ENCODE measurements around the gene TIMP2. TPM values are rescaled to one million over a fixed set of nuclear protein-coding genes. Genes with fewer than 3 reads are reported as not detected.
A peak's percentile ranks its signal among the peaks of the same experiment; 100 is the strongest.

TIMP2 gene
- total RNA-seq, 4 donors from 2014 or later: 20.4 to 28.7 (median 27.0) TPM

DNA sequence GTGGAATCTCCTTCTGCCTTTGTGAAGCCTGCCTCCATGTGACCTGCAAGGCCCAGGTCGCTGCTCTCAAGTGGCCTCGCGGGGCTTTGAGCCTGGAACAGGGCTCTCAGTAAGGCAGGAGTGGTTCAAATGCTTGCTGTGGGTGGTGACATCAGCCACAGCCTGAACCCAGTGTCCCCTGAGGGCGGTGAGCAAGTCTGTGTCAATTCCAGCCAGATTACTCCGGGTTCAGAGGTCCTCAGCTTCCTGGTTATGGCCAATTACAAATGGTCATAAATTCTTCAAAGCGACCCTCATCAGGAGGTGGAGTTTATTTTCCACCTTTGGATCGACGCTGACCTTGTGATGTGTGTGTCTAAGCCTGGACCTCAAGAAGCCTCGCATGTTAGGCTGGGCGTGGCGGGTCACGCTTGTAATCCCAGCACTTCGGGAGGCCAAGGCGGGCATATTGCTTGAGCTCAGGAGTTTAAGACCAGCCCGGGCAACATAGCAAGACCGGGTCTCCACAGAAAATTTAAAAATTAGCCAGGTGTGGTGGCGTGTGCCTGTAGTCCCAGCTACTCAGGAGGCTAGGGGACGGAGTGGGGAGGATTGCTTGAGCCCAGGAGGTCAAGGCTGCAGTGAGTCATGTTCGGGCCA, 37.3 kb upstream of the TIMP2 start:
- Histone ChIP-seq H3K4me3 (no peak overlapping the region), H3K27me3 (no peaks in the 10 kb centered on the region), H3K9me3 (no peaks in the 10 kb centered on the region), H3K36me3 (no peaks in the 10 kb centered on the region), H3K4me1 (no peaks in the 10 kb centered on the region), H3K27ac (no peak overlapping the region)
- no peak for TF ChIP-seq CTCF (IDR thresholded peaks at IDR 0.05 in 4 of 5, conservative IDR thresholded peaks at IDR 0.05 in 1 of 5)
- TF ChIP-seq POLR2A (IDR thresholded peaks at IDR 0.05): no peak
- intact Hi-C loops (cut with DNase I; ENCODE audit: low total_unique reads) (no loop called here), in situ Hi-C loops (cut with MboI; ENCODE audit: low sequenced_read_pairs in 4 of 4) (no loop called here)
- no peak for DNase-seq
- no peak for ATAC-seq

GRCh38 chr17:78961571-78961970, 36.4 kb upstream of the TIMP2 start:
- Histone ChIP-seq H3K9me3 (no peaks in the 10 kb centered on the region), H3K27ac (no peak overlapping the region), H3K36me3 (no peaks in the 10 kb centered on the region), H3K4me1 (no peaks in the 10 kb centered on the region), H3K27me3 (no peaks in the 10 kb centered on the region), H3K4me3 (no peak overlapping the region)
- DNase-seq (no peak), ATAC-seq (no peak)
- TF ChIP-seq POLR2A (IDR thresholded peaks at IDR 0.05): no peak
- no peak for TF ChIP-seq CTCF (IDR thresholded peaks at IDR 0.05 in 4 of 5, conservative IDR thresholded peaks at IDR 0.05 in 1 of 5)
- intact Hi-C loops (cut with DNase I; ENCODE audit: low total_unique reads): no loop called here
- in situ Hi-C loops (cut with MboI; ENCODE audit: low sequenced_read_pairs in 4 of 4): no loop called here

DNA sequence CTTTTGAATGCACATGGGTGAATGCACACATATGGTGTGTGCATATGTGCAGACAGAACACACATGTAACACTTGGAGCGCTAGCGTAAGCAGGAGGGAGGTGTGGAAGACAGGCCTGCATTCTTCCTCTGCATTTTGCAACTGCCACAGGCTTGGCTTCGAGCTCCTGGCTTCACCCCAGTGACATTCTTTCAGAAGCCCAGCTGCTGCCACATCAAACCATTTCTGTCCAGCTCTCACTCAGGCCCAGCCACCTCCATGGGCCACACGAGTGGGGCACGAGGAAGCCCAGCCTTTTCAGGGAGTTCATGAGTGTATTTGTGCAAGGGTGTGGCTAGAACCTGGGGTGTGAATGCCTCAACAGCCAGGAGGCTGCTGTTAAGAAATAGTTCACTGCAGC, 35.7 kb upstream of the TIMP2 start:
- peak; percentile 44 to 71 for DNase-seq

DNA sequence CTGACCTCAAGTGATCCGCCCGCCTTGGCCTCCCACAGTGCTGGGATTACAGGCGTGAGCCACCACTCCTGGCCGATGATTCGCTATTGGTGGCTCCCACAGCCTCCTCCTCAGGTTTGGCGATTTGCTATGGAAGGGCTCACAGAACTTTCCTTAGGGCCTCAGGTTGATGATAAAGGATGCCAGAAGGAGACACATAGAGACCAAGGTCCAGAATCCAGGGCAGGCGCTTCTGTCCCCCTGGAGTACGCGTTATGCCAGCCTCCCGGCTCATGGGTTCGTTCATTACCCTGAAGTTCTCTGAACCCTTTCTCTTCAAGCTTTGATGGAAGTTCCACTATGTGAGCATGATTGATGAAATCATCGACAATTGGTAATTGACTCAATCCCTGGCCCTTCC, 34.6 kb upstream of the TIMP2 start:
- H3K36me3 ChIP-seq: no peaks in the 10 kb centered on the region
- DNase-seq (no peak), ATAC-seq (no peak)
- H3K27me3 ChIP-seq: no peaks in the 10 kb centered on the region
- no peak overlapping the region for H3K27ac ChIP-seq
- intact Hi-C loops (cut with DNase I; ENCODE audit: low total_unique reads) (no loop called here), in situ Hi-C loops (cut with MboI; ENCODE audit: low sequenced_read_pairs in 4 of 4) (no loop called here)
- H3K4me3 ChIP-seq: no peak overlapping the region
- no peak for TF ChIP-seq CTCF (IDR thresholded peaks at IDR 0.05 in 4 of 5, conservative IDR thresholded peaks at IDR 0.05 in 1 of 5)
- TF ChIP-seq POLR2A (IDR thresholded peaks at IDR 0.05): no peak
- H3K4me1 ChIP-seq: no peaks in the 10 kb centered on the region
- no peaks in the 10 kb centered on the region for H3K9me3 ChIP-seq

More for the DNA sequence above, 35.7 kb upstream of the TIMP2 start:
- ATAC-seq: peak; percentile 87 to 93
- in situ Hi-C loops (cut with MboI; ENCODE audit: low sequenced_read_pairs in 4 of 4) (no loop called here), intact Hi-C loops (cut with DNase I; ENCODE audit: low total_unique reads) (no loop called here)
- no peaks in the 10 kb centered on the region for H3K4me1 ChIP-seq
- TF ChIP-seq CTCF (IDR thresholded peaks at IDR 0.05 in 4 of 5, conservative IDR thresholded peaks at IDR 0.05 in 1 of 5) (no peak), POLR2A (IDR thresholded peaks at IDR 0.05) (no peak)
- no peaks in the 10 kb centered on the region for H3K9me3 ChIP-seq
- H3K27me3 ChIP-seq: no peaks in the 10 kb centered on the region
- no peak overlapping the region for H3K4me3 ChIP-seq
- H3K27ac ChIP-seq: peak overlapping the region in 1 of 4 donors; percentile 29
- no peaks in the 10 kb centered on the region for H3K36me3 ChIP-seq

GRCh38 chr17:78958641-78959127, 33.5 kb upstream of the TIMP2 start:
- ATAC-seq (no peak), DNase-seq (no peak)
- Histone ChIP-seq H3K4me1 (no peaks in the 10 kb centered on the region), H3K9me3 (no peaks in the 10 kb centered on the region), H3K4me3 (no peak overlapping the region), H3K27me3 (no peaks in the 10 kb centered on the region), H3K36me3 (no peaks in the 10 kb centered on the region), H3K27ac (no peak overlapping the region)
- TF ChIP-seq CTCF (IDR thresholded peaks at IDR 0.05 in 4 of 5, conservative IDR thresholded peaks at IDR 0.05 in 1 of 5) (no peak), POLR2A (IDR thresholded peaks at IDR 0.05) (no peak)
- intact Hi-C loops (cut with DNase I; ENCODE audit: low total_unique reads) (no loop called here), in situ Hi-C loops (cut with MboI; ENCODE audit: low sequenced_read_pairs in 4 of 4) (no loop called here)
